Prostate gland (tissue), 2 donors: ENCODE measurements around the gene KLRF2. TPM values are rescaled to one million over a fixed set of nuclear protein-coding genes. Genes with fewer than 3 reads are reported as not detected.

Experiments
- DNase-seq: peaks from one replicate; pipeline ENCODE4 v3.0.0-alpha.2; 2019; ENCODE audit warnings: low spot score
- H3K27ac ChIP-seq, 2 donors: fragments of 200-600 bp; sonication (generic); 2 replicates each; pipeline ENCODE4 v1.5.1; 2017 to 2019
- H3K27me3 ChIP-seq: fragments of 200-600 bp; sonication (generic); replicated peaks from 2 replicates; pipeline ENCODE4 v1.5.1; 2019; ENCODE audit not compliant: insufficient read depth
- H3K36me3 ChIP-seq, 2 donors: fragments of 200-600 bp; sonication (generic); 1 replicate in 1 of 2; 2 replicates in 1 of 2; pipeline versions ENCODE4 v1.5.1 to v1.8.1; 2017 to 2019
- H3K4me1 ChIP-seq: fragments of 200-600 bp; sonication (generic); replicated peaks from 2 replicates; pipeline ENCODE4 v1.5.1; 2019
- H3K4me3 ChIP-seq, 2 donors: fragments of 200-600 bp; sonication (generic); 2 replicates each; pipeline ENCODE4 v1.5.1; 2017 to 2019
- H3K9me3 ChIP-seq: fragments of 200-600 bp; sonication (generic); 2 replicates; pipeline ENCODE4 v1.5.1; 2017
- POLR2A ChIP-seq: fragments of 450-650 bp; IDR thresholded peaks from one replicate; pipeline ENCODE4 v1.6.1; 2016; ENCODE audit warnings: antibody characterized with exemption, mild to moderate bottlenecking
- POLR2AphosphoS5 ChIP-seq: sonication (generic); formaldehyde crosslinking; IDR thresholded peaks from one replicate; pipeline ENCODE4 v1.6.1; 2017; ENCODE audit warnings: antibody characterized with exemption
- WGBS: methylation state at CpG from one replicate; pipeline ENCODE4 v1.1.5; 2018; 5-methylcytosine and 5-hydroxymethylcytosine counted together
- intact Hi-C: fragments of 100-400 bp; cut with DNase I; formaldehyde crosslinking; loops from one replicate; pipeline ENCODE4 v1.14.2; 2022
- total RNA-seq, 2 donors: library from RNA; depleted of rRNA; stranded (reverse); fragments of >200 nt; gene quantifications; one replicate each; pipeline ENCODE4 v1.1.0, GENCODE V29; 2016
- TF ChIP-seq, protein P1 (sequence below), 4 experiments: fragments of 200-600 bp in 2 of 4; fragments of 450-650 bp in 2 of 4; sonication (generic) in 2 of 4; IDR thresholded peaks; 1 replicate in 3 of 4; 2 replicates in 1 of 4; pipeline ENCODE4 v1.5.1; 2016 to 2019; ENCODE audit warnings: antibody characterized with exemption in 4 of 4, mild to moderate bottlenecking in 2 of 4, moderate library complexity in 2 of 4

Gene KLRF2
- total RNA-seq, 2 donors from 2014 or later, result not detected

DNA sequence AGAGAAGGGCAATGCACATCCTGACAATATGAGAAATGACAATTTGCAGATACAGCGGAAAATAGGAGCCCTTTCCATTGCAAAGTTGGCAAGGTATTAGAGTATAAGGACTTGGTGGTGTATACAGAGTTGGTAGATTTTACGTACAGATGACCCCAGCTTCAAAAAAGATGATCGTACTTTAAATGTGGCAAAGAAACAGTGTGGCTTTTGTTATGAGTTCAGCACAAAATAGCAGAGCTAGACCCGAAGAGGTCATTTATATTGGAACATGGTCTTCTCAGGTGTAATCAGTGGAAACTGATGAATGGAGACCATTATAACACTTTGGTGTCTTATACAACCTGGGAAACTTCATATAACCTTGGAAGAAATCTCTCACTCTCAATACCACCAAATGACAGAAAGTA is 14.4 kb upstream of the KLRF2 start:
- DNase-seq, result no peak
- Histone ChIP-seq H3K27me3 (no peaks in the 10 kb centered on the region), H3K27ac (peak overlapping the region; percentile 23 to 75), H3K9me3 (no peaks in the 10 kb centered on the region), H3K4me3 (peak overlapping the region; percentile 0), H3K4me1 (no peaks in the 10 kb centered on the region), H3K36me3 (no peaks in the 10 kb centered on the region)
- TF ChIP-seq, protein P1, sequence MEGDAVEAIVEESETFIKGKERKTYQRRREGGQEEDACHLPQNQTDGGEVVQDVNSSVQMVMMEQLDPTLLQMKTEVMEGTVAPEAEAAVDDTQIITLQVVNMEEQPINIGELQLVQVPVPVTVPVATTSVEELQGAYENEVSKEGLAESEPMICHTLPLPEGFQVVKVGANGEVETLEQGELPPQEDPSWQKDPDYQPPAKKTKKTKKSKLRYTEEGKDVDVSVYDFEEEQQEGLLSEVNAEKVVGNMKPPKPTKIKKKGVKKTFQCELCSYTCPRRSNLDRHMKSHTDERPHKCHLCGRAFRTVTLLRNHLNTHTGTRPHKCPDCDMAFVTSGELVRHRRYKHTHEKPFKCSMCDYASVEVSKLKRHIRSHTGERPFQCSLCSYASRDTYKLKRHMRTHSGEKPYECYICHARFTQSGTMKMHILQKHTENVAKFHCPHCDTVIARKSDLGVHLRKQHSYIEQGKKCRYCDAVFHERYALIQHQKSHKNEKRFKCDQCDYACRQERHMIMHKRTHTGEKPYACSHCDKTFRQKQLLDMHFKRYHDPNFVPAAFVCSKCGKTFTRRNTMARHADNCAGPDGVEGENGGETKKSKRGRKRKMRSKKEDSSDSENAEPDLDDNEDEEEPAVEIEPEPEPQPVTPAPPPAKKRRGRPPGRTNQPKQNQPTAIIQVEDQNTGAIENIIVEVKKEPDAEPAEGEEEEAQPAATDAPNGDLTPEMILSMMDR (IDR thresholded peaks at IDR 0.05), result no peak
- TF ChIP-seq POLR2AphosphoS5 (no peak), POLR2A (no peak)
- WGBS, result 65% methylated on average over 4 of the region's 4 CpGs
- intact Hi-C loops, result no loop called here

DNA sequence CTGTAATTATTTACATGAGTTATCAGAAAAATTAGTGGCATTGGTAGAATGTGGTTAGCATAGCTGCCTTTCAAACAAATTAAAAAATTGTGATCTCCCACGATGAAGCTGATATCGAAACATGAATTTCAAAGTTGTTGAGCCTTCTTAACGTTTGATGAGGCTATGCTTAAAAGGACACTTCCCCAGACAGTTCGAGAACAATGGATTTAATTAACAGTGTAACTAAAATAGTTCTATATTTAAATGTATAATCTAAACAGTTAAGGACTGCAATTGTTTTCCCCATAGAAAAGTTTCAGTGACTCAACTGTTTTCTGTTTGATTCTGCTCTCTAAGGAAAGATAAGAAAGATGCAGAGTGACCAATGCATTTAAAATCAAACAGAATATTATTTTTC is 13.8 kb upstream of the KLRF2 start:
- no peaks in the 10 kb centered on the region for H3K27me3 ChIP-seq
- WGBS, result 63% methylated on average over 4 of the region's 4 CpGs
- intact Hi-C loops, result no loop called here
- H3K27ac ChIP-seq, result peak overlapping the region; percentile 23 to 75
- peak overlapping the region in 1 of 2 donors; percentile 0 for H3K4me3 ChIP-seq
- TF ChIP-seq POLR2AphosphoS5, result no peak
- no peak for TF ChIP-seq POLR2A
- TF ChIP-seq, protein P1 (IDR thresholded peaks at IDR 0.05), result no peak
- no peaks in the 10 kb centered on the region for H3K36me3 ChIP-seq
- H3K4me1 ChIP-seq, result no peaks in the 10 kb centered on the region
- no peaks in the 10 kb centered on the region for H3K9me3 ChIP-seq
- no peak for DNase-seq

DNA sequence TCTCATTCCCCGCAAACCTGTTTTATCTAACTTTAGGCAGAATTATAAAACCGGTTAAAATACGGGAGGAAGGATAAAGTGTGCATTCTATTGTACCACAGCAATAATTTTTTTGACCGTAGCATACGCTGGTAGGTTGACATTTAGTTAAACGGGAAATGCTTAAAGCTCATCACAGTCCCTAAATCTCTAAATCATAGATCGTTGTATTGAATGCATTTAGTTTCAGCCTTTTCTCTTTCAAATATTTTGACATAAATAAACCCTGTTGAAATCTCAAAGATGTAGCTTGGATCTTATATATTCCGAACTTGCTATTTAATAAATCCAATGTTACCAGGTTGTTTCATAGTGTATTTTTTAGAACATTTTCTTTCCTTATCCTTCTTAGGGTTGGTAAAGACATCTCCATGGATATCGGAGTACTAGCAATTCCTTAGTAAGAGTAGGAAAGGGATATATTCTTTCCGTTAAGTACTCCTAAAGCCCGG is 12.9 kb upstream of the KLRF2 start:
- intact Hi-C loops, result no loop called here
- WGBS, result 83% methylated on average over 11 of the region's 11 CpGs
- Histone ChIP-seq H3K4me3 (peak overlapping the region; percentile 25 to 33), H3K27ac (peak overlapping the region; percentile 73 to 75), H3K36me3 (no peaks in the 10 kb centered on the region), H3K4me1 (no peaks in the 10 kb centered on the region), H3K27me3 (no peaks in the 10 kb centered on the region), H3K9me3 (no peaks in the 10 kb centered on the region)
- DNase-seq, result no peak
- TF ChIP-seq POLR2AphosphoS5, result no peak
- peak; percentile 16 for TF ChIP-seq POLR2A
- TF ChIP-seq, protein P1 (IDR thresholded peaks at IDR 0.05), result no peak

DNA sequence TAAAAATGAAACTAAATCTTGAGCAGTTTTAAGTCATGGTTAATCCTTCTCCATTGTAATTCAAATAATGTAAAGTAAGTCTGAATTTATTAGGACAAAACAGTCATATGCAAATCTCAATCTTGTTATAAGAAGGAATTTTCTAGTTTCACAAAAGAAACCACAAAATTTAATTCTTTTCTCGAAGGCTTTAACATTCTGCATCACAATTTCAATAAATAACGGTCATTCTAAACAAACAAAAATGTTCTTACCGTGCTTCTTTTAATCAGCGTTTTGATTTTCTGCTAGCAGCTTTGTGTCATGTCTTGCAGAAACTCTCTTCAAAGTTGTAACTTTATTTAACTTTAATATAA is 12.4 kb upstream of the KLRF2 start:
- no peak for DNase-seq
- Histone ChIP-seq H3K4me3 (peak overlapping the region; percentile 25 to 33), H3K36me3 (no peaks in the 10 kb centered on the region), H3K27me3 (no peaks in the 10 kb centered on the region), H3K9me3 (no peaks in the 10 kb centered on the region), H3K27ac (peak overlapping the region; percentile 73 to 75), H3K4me1 (no peaks in the 10 kb centered on the region)
- intact Hi-C loops, result no loop called here
- TF ChIP-seq POLR2AphosphoS5, result no peak
- no peak for TF ChIP-seq POLR2A
- TF ChIP-seq, protein P1 (IDR thresholded peaks at IDR 0.05), result no peak
- WGBS, result 18% methylated on average over 4 of the region's 4 CpGs

DNA sequence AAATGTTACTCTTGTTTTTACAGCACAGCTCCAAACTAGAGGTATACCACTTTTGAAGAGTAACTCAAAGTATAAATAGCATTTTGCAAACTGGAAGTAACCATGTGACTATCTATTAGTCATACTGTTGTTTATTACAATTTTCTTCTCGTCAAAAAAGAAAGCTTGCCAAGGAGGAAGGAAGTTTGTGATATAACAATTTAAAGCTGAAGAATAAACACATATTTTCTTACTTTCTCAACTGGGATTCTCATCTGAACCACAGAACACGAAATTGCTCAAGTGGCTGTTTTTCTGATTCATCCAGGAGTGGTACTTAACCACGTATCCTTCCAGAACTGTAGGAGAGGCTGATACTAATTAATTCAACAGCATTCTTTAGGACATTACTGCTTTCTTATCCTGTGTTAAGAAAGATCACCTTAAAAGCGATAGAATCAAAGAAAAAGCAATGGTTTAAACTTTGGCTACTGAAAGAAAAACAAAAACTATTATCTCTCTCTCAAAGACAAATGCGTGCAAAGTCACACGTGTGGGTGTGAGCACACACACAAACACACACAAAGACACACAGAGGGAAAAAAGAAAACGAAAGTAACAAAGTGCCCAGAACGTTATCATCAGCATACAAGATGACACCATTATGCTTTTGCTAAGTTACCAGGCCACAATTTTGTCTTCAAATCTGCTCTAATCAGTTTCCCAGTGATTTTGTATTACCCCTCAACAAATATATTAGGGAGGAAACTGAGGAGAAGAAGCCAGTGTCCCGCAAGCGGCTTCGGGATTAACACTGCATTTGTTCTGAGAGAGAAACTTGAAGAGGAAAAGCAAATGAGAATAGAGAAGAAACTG is 11.8 kb upstream of the KLRF2 start, which contains the start of gene CLEC2B:
TSS of gene CLEC2B (minus strand) at position 48 of the 855 bp plus-strand sequence.
- 9% methylated on average over 11 of the region's 11 CpGs for WGBS
- peak within 1 kb of the TSS; percentile 25 to 33 for H3K4me3 ChIP-seq
- intact Hi-C loops, result no loop called here
- H3K36me3 ChIP-seq, result no peaks in the 10 kb centered on the region
- TF ChIP-seq POLR2AphosphoS5 (peak; percentile 44), POLR2A (peak; percentile 40)
- TF ChIP-seq, protein P1 (IDR thresholded peaks at IDR 0.05), result no peak
- H3K27ac ChIP-seq, result peak within 1 kb of the TSS; percentile 73 to 75
- no peak for DNase-seq
- H3K4me1 ChIP-seq, result no peaks in the 10 kb centered on the region
- H3K9me3 ChIP-seq, result no peaks in the 10 kb centered on the region
- H3K27me3 ChIP-seq, result no peaks in the 10 kb centered on the region
